Panc1 (cell line): Measurements from ENCODE around the gene MPC1. TPM values are rescaled to one million over a fixed set of nuclear protein-coding genes. Genes with fewer than 3 reads are reported as not detected.

ENCODE experiments used
- ATAC-seq: fragments of 200-7000 bp; cut with Tn5 transposase; 2 replicates; pipeline ENCODE4 v1.9.1; 2020; ENCODE audit warnings: mild to moderate bottlenecking, moderate library complexity
- BruUV-seq: library from RNA; stranded (reverse); fragments of 400-500 nt; replicated peaks from 2 replicates; lab custom pipeline; 2021; lab: Mats Ljungman, UMichigan
- CTCF ChIA-PET: fragments of 300-600 bp; sonication (Branson Sonifier 250); formaldehyde crosslinking; loops from one replicate; lab custom pipeline; 2022; ENCODE audit warnings: antibody characterized with exemption; lab: Charles Lee
- POLR2A ChIA-PET: fragments of 300-600 bp; sonication (Branson Sonifier 250); formaldehyde crosslinking; loops from one replicate; lab custom pipeline; 2022; ENCODE audit warnings: antibody characterized with exemption; lab: Charles Lee
- DNase-seq: peaks from one replicate; pipeline ENCODE4 v3.0.0-alpha.2; 2010; ENCODE audit warnings: low read depth, low spot score
- H3K27ac ChIP-seq: 2 replicates; pipeline ENCODE4 v1.5.1; 2011; ENCODE audit warnings: mild to moderate bottlenecking, low read length, inconsistent platforms
- H3K27me3 ChIP-seq: fragments of 200-500 bp; sonication (Bioruptor generic); 2 replicates; pipeline ENCODE4 v1.6.0; 2014; ENCODE audit warnings: low read length, inconsistent platforms; ENCODE audit not compliant: control insufficient read depth, insufficient read depth
- H3K36me3 ChIP-seq: fragments of 200-500 bp; sonication (Bioruptor generic); 2 replicates; pipeline ENCODE4 v1.5.1; 2014; ENCODE audit warnings: inconsistent platforms, mild to moderate bottlenecking, low read length, moderate library complexity; ENCODE audit not compliant: control insufficient read depth, insufficient read depth
- H3K4me1 ChIP-seq: 2 replicates; pipeline ENCODE4 v1.5.1; 2011; ENCODE audit warnings: inconsistent platforms, mild to moderate bottlenecking, low read length, moderate library complexity; ENCODE audit not compliant: control insufficient read depth, insufficient read depth
- H3K4me3 ChIP-seq, 2 experiments: 2 replicates each; pipeline ENCODE4 v1.5.1; 2011 to 2012; ENCODE audit warnings: low read depth in 2 of 2, low read length in 2 of 2, mild to moderate bottlenecking in 2 of 2, inconsistent platforms in 1 of 2, moderate library complexity in 1 of 2
- H3K9me3 ChIP-seq: fragments of 200-500 bp; sonication (Bioruptor generic); 2 replicates; pipeline ENCODE4 v1.5.1; 2014; ENCODE audit warnings: low read depth, mild to moderate bottlenecking, inconsistent platforms, low read length, moderate library complexity; ENCODE audit not compliant: control insufficient read depth, insufficient read depth
- POLR2AphosphoS5 ChIP-seq: IDR thresholded peaks from 2 replicates; pipeline ENCODE4 v1.6.1; 2012; ENCODE audit warnings: mild to moderate bottlenecking, low read depth, low read length, moderate library complexity
- SIN3A ChIP-seq: IDR thresholded peaks from 2 replicates; pipeline ENCODE4 v1.6.1; 2012; ENCODE audit warnings: low read depth, mild to moderate bottlenecking, low read length, moderate library complexity, borderline replicate concordance; ENCODE audit not compliant: insufficient read depth
- TCF7L2 ChIP-seq: IDR thresholded peaks from 2 replicates; pipeline ENCODE4 v1.6.1; 2011; ENCODE audit warnings: mild to moderate bottlenecking, low read depth, low read length, inconsistent platforms
- in situ Hi-C: cut with HindIII; loops from 2 replicates; pipeline ENCODE4 v1.10.0; 2016; ENCODE audit warnings: low sequenced_read_pairs, low pct_unique_long_range_greater_than_20kb
- intact Hi-C: fragments of 100-400 bp; cut with micrococcal nuclease; formaldehyde crosslinking; loops from one replicate; pipeline ENCODE4 v1.10.0; 2022; ENCODE audit not compliant: unreplicated experiment
- total RNA-seq: library from RNA; stranded (reverse); gene quantifications from one replicate; pipeline ENCODE4 v1.2.1, GENCODE V29; 2021; ENCODE audit not compliant: unreplicated experiment
- TF ChIP-seq, protein P1 (sequence below): fragments of 450-650 bp; IDR thresholded peaks from 2 replicates; pipeline ENCODE4 v1.5.1; 2017; ENCODE audit warnings: mild to moderate bottlenecking
- TF ChIP-seq, protein P2 (sequence below), 2 experiments: IDR thresholded peaks; 2 replicates each; pipeline ENCODE4 v1.6.1; 2011 to 2012; ENCODE audit warnings: low read depth in 2 of 2, control low read depth in 1 of 2, low read length in 1 of 2, mild to moderate bottlenecking in 1 of 2, moderate library complexity in 1 of 2; ENCODE audit not compliant: insufficient read depth in 1 of 2

Gene MPC1
- total RNA-seq, 1 experiment from 2014 or later = 7.0 TPM

DNA sequence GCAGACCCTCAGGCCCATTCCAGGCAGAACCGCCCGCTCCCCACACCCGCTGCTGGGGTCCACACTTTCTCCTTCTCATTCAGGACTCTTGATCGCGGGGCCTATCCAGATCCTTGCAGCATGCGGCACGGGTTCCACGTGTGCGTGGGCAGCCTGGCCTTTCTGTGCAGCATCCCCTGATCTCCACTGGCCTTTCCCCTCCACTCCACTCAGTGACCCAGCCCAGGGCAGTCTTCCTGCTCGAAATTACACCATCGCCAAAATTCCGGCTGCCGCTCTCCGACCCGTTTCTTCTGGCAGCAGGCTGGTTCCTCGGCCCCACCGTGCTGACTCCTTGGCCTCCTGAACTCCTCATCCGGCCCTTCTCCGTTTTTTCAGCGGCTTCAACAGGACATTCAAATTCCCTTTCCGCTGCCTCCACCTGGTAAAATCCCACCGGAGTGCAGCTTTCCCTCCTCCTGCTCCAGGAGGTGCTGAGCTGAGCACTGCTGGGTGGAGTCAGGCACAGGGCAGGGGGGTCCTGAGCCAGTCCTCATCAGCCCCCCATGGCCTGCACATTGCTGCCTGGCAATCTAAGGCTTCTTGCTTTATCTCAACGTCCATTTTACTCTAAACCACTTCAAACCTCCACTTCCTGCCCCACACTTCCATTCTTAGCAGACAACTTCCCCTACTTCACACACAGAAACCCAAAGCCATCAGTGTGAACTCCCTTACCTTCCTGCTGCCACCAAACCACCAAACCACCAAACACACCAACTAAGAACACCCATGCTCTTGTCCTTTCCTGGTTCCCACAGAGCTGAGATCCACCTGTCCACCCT is 49.4 kb downstream of the MPC1 start:
- Histone ChIP-seq H3K27me3 (no peaks in the 10 kb centered on the region), H3K36me3 (peaks cover 2% of the 10 kb centered on the region; the same call in 1 of the 2 replicates), H3K9me3 (no peaks in the 10 kb centered on the region), H3K4me3 (no peak overlapping the region), H3K27ac (no peak overlapping the region), H3K4me1 (no peaks in the 10 kb centered on the region)
- intact Hi-C loops (no loop called here), in situ Hi-C loops (no loop called here)
- DNase-seq (no peak), ATAC-seq (no peak)
- POLR2A ChIA-PET = interaction anchor here (0.7 kb wide), 1 partner anchor 60 kb away, joined by 3 read pairs; no protein-coding TSS in a partner anchor
- CTCF ChIA-PET = no interaction called here
- no TSS peak for BruUV-seq
- TF ChIP-seq POLR2AphosphoS5 (no peak), TCF7L2 (no peak), SIN3A (no peak)
- TF ChIP-seq, protein P1, sequence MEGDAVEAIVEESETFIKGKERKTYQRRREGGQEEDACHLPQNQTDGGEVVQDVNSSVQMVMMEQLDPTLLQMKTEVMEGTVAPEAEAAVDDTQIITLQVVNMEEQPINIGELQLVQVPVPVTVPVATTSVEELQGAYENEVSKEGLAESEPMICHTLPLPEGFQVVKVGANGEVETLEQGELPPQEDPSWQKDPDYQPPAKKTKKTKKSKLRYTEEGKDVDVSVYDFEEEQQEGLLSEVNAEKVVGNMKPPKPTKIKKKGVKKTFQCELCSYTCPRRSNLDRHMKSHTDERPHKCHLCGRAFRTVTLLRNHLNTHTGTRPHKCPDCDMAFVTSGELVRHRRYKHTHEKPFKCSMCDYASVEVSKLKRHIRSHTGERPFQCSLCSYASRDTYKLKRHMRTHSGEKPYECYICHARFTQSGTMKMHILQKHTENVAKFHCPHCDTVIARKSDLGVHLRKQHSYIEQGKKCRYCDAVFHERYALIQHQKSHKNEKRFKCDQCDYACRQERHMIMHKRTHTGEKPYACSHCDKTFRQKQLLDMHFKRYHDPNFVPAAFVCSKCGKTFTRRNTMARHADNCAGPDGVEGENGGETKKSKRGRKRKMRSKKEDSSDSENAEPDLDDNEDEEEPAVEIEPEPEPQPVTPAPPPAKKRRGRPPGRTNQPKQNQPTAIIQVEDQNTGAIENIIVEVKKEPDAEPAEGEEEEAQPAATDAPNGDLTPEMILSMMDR = no peak
- TF ChIP-seq, protein P2, sequence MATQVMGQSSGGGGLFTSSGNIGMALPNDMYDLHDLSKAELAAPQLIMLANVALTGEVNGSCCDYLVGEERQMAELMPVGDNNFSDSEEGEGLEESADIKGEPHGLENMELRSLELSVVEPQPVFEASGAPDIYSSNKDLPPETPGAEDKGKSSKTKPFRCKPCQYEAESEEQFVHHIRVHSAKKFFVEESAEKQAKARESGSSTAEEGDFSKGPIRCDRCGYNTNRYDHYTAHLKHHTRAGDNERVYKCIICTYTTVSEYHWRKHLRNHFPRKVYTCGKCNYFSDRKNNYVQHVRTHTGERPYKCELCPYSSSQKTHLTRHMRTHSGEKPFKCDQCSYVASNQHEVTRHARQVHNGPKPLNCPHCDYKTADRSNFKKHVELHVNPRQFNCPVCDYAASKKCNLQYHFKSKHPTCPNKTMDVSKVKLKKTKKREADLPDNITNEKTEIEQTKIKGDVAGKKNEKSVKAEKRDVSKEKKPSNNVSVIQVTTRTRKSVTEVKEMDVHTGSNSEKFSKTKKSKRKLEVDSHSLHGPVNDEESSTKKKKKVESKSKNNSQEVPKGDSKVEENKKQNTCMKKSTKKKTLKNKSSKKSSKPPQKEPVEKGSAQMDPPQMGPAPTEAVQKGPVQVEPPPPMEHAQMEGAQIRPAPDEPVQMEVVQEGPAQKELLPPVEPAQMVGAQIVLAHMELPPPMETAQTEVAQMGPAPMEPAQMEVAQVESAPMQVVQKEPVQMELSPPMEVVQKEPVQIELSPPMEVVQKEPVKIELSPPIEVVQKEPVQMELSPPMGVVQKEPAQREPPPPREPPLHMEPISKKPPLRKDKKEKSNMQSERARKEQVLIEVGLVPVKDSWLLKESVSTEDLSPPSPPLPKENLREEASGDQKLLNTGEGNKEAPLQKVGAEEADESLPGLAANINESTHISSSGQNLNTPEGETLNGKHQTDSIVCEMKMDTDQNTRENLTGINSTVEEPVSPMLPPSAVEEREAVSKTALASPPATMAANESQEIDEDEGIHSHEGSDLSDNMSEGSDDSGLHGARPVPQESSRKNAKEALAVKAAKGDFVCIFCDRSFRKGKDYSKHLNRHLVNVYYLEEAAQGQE (IDR thresholded peaks at IDR 0.05; ENCODE audit: insufficient read depth in 1 of 2, low read depth in 2 of 2, low read length in 1 of 2) = no peak

DNA sequence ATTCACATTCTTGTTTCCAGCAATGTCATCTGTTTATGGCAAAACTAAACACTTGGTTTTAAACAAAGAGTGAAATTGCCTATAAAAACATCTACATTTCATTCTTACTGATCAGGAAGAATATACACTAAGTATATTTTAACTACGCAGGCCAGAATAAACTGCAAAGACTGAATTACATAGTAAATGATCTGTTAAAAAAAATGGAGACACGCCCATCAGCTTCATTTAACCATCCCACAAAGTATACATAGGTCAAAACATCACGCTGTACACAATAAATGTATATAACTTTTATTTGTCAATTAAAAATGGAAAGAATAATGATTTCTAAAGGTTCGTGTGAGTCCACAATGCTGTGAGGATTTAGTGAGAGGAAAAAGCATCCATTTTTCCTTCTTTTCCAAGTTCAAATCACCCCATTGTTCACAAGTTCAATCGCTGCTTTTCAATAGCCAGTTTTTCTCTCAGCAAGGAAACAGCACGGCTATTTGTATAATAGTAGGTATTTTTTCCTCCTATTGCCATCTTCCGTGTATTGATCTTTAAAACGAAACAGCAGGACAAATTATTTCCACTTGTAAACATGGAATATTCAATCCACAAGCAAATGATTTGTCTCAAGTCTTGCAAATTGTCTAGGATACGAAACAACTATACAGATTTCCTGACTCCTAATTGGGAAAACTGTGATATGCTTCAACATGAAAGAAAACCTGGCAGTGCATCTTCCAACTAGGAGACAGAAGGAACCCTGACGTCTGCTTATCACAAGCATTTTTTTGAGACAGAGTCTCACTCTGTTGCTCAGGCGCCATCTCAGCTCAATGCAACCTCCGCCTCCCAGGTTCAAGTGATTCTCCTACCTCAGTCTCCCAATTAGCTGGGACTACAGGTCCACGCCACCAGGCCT is 51.0 kb downstream of the MPC1 start:
- CTCF ChIA-PET = no interaction called here
- BruUV-seq = no TSS peak
- ATAC-seq (no peak), DNase-seq (no peak)
- Histone ChIP-seq H3K9me3 (no peaks in the 10 kb centered on the region), H3K4me3 (no peak overlapping the region), H3K4me1 (no peaks in the 10 kb centered on the region), H3K36me3 (peaks cover 7% of the 10 kb centered on the region; the same call in 1 of the 2 replicates), H3K27ac (no peak overlapping the region), H3K27me3 (no peaks in the 10 kb centered on the region)
- in situ Hi-C loops (no loop called here), intact Hi-C loops (no loop called here)
- TF ChIP-seq SIN3A (no peak), TCF7L2 (no peak), POLR2AphosphoS5 (no peak)
- TF ChIP-seq, protein P2 (IDR thresholded peaks at IDR 0.05; ENCODE audit: insufficient read depth in 1 of 2, low read depth in 2 of 2, low read length in 1 of 2) = no peak
- TF ChIP-seq, protein P1 = no peak
- POLR2A ChIA-PET = no interaction called here
